Cardiac muscle cell (in vitro differentiated cells and primary cell): ENCODE results near the gene WRAP73. TPM values are rescaled to one million over a fixed set of nuclear protein-coding genes. Genes with fewer than 3 reads are reported as not detected.

Experiments used
- DNase-seq, 2 donors: peaks; one replicate each; pipeline versions ENCODE4 v3.0.0 to v3.0.0-alpha.2; 2010 to 2017; ENCODE audit warnings: low read depth in 1 of 2, low spot score in 1 of 2
- H3K27ac ChIP-seq: fragments of 200-600 bp; sonication (generic); 2 replicates; pipeline ENCODE4 v1.5.1; 2016
- H3K27me3 ChIP-seq: fragments of 200-600 bp; sonication (generic); 2 replicates; pipeline ENCODE4 v1.6.0; 2016; ENCODE audit warnings: control low read depth
- H3K36me3 ChIP-seq: fragments of 200-600 bp; sonication (generic); 2 replicates; pipeline ENCODE4 v1.5.1; 2016; ENCODE audit warnings: control low read depth
- H3K4me1 ChIP-seq: fragments of 200-600 bp; sonication (generic); 2 replicates; pipeline ENCODE4 v1.8.1; 2017; ENCODE audit warnings: low read depth, mild to moderate bottlenecking, mixed run types
- H3K4me3 ChIP-seq: fragments of 200-600 bp; sonication (generic); 2 replicates; pipeline ENCODE4 v1.5.1; 2016; ENCODE audit warnings: mild to moderate bottlenecking
- H3K9me3 ChIP-seq: fragments of 200-600 bp; sonication (generic); 2 replicates; pipeline ENCODE4 v1.5.1; 2017; ENCODE audit warnings: low read depth, mild to moderate bottlenecking, control low read depth
- polyA plus RNA-seq: library from polyadenylated mRNA; unstranded; fragments of >200 nt; fragmentation: Nextera tagmentation; extraction: Ambion mirVana; gene quantifications from 2 replicates; pipeline ENCODE4 v1.2.1, GENCODE V29; 2016
- total RNA-seq: library from RNA; depleted of rRNA; stranded (reverse); fragments of >200 nt; gene quantifications from 2 replicates; pipeline ENCODE4 v1.2.3, GENCODE V29; 2016
- TF ChIP-seq, protein P1 (sequence below): IDR thresholded peaks from 2 replicates; pipeline ENCODE4 v1.5.1; 2012; ENCODE audit warnings: low read depth, mild to moderate bottlenecking, low read length

WRAP73 gene
- total and polyA plus RNA-seq, 2 experiments from 2014 or later = 21.6 to 25.9 TPM

DNA sequence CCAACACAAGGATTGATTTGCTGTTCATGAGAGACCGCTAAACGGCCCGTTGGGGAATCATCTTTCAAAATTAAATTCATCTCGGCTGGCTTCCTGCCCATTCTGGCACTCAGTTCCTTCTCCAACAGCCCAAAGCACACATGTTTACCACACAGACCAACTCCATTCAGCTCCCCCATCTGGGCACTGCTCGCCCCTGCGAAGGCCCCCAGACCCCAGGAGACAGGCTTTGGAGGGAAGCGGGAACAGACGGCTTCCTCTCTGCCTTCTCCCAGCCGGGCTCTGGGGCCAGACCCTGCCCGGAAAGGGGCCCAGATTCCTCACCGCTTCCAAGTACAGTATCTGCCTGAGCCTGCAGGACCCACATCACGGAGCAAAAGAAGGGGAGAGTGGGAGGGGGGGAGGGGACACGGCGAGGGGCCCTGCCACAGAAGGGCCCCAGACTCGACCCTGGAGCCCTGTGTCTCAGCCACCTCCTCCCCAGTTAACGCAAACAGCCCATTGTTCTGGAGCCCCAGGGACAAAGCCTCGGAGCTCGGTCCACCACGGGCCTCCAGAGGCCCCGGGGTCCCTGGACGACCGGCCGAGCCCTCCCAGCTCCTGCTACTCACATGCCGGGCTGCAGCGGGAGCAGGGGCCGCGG, 39.3 kb downstream of the WRAP73 start:
- DNase-seq = peak in 1 of 2 donors; percentile 41
- Histone ChIP-seq H3K9me3 (no peaks in the 10 kb centered on the region), H3K4me3 (peak overlapping the region; percentile 50), H3K27me3 (no peaks in the 10 kb centered on the region), H3K36me3 (no peaks in the 10 kb centered on the region), H3K27ac (no peak overlapping the region), H3K4me1 (peaks cover 20% of the 10 kb centered on the region)
- TF ChIP-seq, protein P1, sequence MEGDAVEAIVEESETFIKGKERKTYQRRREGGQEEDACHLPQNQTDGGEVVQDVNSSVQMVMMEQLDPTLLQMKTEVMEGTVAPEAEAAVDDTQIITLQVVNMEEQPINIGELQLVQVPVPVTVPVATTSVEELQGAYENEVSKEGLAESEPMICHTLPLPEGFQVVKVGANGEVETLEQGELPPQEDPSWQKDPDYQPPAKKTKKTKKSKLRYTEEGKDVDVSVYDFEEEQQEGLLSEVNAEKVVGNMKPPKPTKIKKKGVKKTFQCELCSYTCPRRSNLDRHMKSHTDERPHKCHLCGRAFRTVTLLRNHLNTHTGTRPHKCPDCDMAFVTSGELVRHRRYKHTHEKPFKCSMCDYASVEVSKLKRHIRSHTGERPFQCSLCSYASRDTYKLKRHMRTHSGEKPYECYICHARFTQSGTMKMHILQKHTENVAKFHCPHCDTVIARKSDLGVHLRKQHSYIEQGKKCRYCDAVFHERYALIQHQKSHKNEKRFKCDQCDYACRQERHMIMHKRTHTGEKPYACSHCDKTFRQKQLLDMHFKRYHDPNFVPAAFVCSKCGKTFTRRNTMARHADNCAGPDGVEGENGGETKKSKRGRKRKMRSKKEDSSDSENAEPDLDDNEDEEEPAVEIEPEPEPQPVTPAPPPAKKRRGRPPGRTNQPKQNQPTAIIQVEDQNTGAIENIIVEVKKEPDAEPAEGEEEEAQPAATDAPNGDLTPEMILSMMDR = no peak

DNA sequence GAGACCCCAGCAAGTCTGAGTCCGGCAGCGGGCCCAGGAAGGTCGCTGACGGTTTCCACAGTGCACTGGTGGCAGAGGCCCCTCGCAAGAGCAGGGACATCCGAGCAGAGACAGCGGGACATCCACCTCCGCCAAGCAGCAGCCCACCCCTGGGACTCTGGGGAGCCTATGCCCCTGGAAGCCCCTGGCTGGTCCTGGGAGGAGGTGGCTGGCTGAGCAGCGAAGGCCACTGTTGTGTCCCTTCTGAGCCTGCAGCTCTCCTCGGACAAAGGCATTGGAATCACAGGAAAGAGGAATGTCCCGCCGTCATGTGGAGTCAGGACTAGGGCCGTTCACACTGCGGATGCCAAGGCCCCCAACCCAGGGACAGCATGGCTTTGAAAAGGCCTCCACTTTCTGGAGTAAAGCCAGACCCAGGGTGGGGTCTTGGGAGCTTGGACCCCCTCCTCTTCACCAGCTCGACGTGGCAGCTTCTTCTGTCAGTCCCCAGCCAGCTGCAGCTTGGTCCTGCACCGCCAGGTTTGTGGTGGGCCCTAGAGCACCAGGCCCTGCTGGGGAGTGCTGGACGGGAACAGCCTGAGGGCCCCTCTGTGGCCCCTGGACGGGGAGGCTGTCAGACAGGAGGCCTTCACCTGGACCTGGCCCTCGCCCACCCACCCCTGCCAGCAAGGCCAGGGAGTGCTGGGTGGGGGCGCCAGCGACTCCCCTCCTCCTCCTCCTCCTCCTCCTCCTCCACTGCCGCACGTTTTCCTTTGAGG, 40.0 kb downstream of the WRAP73 start:
- Histone ChIP-seq H3K27me3 (no peaks in the 10 kb centered on the region), H3K9me3 (no peaks in the 10 kb centered on the region), H3K4me3 (peak overlapping the region; percentile 50), H3K27ac (no peak overlapping the region), H3K4me1 (peaks cover 20% of the 10 kb centered on the region), H3K36me3 (no peaks in the 10 kb centered on the region)
- DNase-seq = no peak
- TF ChIP-seq, protein P1 = no peak

GRCh38 chr1:3609016-3609768, 40.7 kb downstream of the WRAP73 start:
- Histone ChIP-seq H3K27me3 (no peaks in the 10 kb centered on the region), H3K36me3 (no peaks in the 10 kb centered on the region), H3K9me3 (no peaks in the 10 kb centered on the region), H3K4me3 (no peak overlapping the region), H3K27ac (no peak overlapping the region), H3K4me1 (peaks cover 14% of the 10 kb centered on the region)
- TF ChIP-seq, protein P1 = no peak
- DNase-seq = no peak

- TF ChIP-seq, protein P1 = no peak
- Histone ChIP-seq H3K4me1 (peaks cover 3% of the 10 kb centered on the region), H3K9me3 (no peaks in the 10 kb centered on the region), H3K27ac (no peak overlapping the region), H3K27me3 (no peaks in the 10 kb centered on the region), H3K36me3 (no peaks in the 10 kb centered on the region), H3K4me3 (no peak overlapping the region)
- DNase-seq = no peak
These were observed 41.7 kb downstream of the WRAP73 start for GRCh38 chr1:3608154-3608553.

DNA sequence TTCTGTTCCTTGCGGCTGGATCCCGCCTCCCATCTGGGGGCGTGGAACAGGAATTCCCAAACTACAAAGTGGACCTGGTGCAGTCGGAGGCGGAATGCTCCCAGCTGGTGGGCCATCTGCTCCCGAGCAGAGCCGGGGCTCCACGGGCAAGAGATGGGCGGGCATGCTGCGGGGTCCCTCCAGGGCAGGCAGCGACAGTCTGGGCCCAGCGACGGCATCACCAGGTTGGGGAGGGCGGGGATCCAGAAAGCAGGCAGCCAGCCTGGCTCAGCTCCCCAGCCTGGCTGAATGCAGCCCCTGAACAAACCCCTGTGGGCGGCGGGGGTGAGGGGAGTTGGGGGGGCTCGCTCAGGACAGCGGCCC, 42.2 kb downstream of the WRAP73 start:
- Histone ChIP-seq H3K36me3 (no peaks in the 10 kb centered on the region), H3K27ac (no peak overlapping the region), H3K4me3 (no peak overlapping the region), H3K27me3 (no peaks in the 10 kb centered on the region), H3K9me3 (no peaks in the 10 kb centered on the region), H3K4me1 (no peaks in the 10 kb centered on the region)
- TF ChIP-seq, protein P1 = no peak
- DNase-seq = no peak
